HG03442 (cell line): ENCODE measurements around the gene NSDHL.

Experiments
- ATAC-seq: cut with Tn5 transposase; IDR thresholded peaks from one replicate; pipeline ENCODE4 v1.9.1; 2021; ENCODE audit warnings: mild to moderate bottlenecking, moderate library complexity; ENCODE audit not compliant: unreplicated experiment

The NSDHL gene

GRCh38 chrX:152892999-152893891, 62.4 kb downstream of the NSDHL start:
- ATAC-seq = no peak

GRCh38 chrX:152893980-152894610, 63.2 kb downstream of the NSDHL start:
- ATAC-seq = no peak

- ATAC-seq = no peak
These were observed 64.3 kb downstream of the NSDHL start for GRCh38 chrX:152895121-152895520.

- ATAC-seq = no peak
These were observed 65.0 kb downstream of the NSDHL start for GRCh38 chrX:152895724-152896420.

- ATAC-seq = no peak
These were observed 65.6 kb downstream of the NSDHL start for GRCh38 chrX:152896450-152896849.

GRCh38 chrX:152897222-152898131, 66.6 kb downstream of the NSDHL start, which contains the start of gene ZNF185:
Gene ZNF185, plus strand, starts transcription at chrX:152898067. Its CDS starts 16,423 bp downstream, at chrX:152914490.
- ATAC-seq = no peak

- ATAC-seq = no peak
These were observed 67.6 kb downstream of the NSDHL start for GRCh38 chrX:152898442-152898841.

GRCh38 chrX:152899111-152899873, 68.4 kb downstream of the NSDHL start:
- no peak for ATAC-seq

GRCh38 chrX:152899874-152900719, 69.2 kb downstream of the NSDHL start:
- no peak for ATAC-seq

- ATAC-seq = no peak
These were observed 70.1 kb downstream of the NSDHL start for GRCh38 chrX:152900937-152901445.

- no peak for ATAC-seq
These were observed 71.1 kb downstream of the NSDHL start for GRCh38 chrX:152901816-152902501.

GRCh38 chrX:152902502-152902820, 71.6 kb downstream of the NSDHL start:
- ATAC-seq = no peak

- ATAC-seq = no peak
These were observed 72.7 kb downstream of the NSDHL start for GRCh38 chrX:152903589-152903988.

GRCh38 chrX:152904151-152905080, 73.6 kb downstream of the NSDHL start:
- no peak for ATAC-seq

- ATAC-seq = no peak
These were observed 74.2 kb downstream of the NSDHL start for GRCh38 chrX:152905081-152905420.

- no peak for ATAC-seq
These were observed 76.3 kb downstream of the NSDHL start for GRCh38 chrX:152907084-152907651.

- no peak for ATAC-seq
These were observed 77.6 kb downstream of the NSDHL start for GRCh38 chrX:152908486-152908885.
